ENCODE results near the gene BAZ2B. TPM values are rescaled to one million over a fixed set of nuclear protein-coding genes. Genes with fewer than 3 reads are reported as not detected.

The BAZ2B gene
- polyA plus RNA-seq, 2 of the 4 experiments (the other 2 are of a cell fraction) = 19.6 to 50.6 TPM

DNA sequence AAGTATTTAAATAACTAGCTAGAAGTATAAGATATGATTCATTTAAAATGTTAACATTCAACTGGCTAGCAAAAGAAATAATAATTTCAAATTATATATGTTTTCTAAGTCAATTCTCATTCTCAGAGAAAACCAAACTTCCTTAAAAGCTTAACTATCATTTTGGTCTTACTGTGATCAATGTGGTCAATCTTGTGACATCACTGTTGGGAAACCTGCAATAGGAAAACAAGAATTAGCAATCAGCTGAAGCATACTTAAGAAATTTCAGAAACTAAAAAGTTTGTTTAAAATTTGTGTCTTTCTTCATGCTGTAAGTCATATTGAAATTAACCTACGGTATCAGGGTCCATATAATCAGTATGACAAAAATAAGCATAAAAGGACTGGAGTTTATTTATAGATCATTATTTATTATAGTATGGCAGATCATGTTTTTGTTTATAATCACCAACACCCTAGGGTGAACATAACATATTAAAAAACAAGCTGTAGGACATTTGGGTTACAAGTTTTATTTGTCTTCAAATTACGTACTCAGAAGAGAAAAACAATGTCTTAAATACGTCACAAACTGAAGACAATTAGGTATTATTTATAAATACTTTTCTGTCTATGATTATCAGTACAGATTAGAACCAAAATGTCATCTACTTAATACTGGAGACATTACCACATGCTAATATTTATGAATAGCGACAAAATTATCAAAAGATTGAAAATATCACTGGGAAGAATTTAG is 60.5 kb downstream of the BAZ2B start:
- no peak for ATAC-seq
- no peak overlapping the region for H3K27ac ChIP-seq
- CTCF ChIA-PET = interaction anchor here (0.7 to 2.4 kb wide), 2 partner anchors 122 to 200 kb away, joined by 3 to 7 read pairs; no protein-coding TSS in a partner anchor

DNA sequence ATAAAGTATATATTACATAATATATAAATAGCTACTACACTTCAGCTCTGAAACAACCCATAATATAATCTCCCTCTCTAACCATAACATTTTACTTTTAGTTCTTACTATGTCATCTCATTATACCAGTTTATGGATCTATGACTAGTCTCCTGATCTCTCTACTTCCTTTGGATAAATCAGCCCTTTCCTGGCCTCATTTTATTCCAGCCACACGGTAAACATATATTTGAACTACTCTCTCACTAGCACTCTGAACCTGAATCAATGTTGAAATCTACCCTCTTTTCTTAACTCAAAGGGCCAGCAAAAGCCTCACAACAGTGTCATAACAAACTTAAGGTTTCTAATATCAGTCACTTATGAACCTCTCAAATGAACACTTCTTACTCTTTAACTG is 62.6 kb downstream of the BAZ2B start:
- ChIA-PET POLR2A (no interaction called here), CTCF (interaction anchor here (1.1 kb wide), 1 partner anchor 29 kb away, joined by 3 read pairs; no protein-coding TSS in a partner anchor)
- Histone ChIP-seq H3K4me3 (no peak overlapping the region), H3K27ac (no peak overlapping the region), H3K9me3 (no peaks in the 10 kb centered on the region), H3K4me2 (no peak overlapping the region), H3K4me1 (peaks cover 6% of the 10 kb centered on the region; the same call in 1 of the 3 replicates)
- no peak for ATAC-seq
- TF ChIP-seq, protein P1, sequence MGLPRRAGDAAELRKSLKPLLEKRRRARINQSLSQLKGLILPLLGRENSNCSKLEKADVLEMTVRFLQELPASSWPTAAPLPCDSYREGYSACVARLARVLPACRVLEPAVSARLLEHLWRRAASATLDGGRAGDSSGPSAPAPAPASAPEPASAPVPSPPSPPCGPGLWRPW (IDR thresholded peaks at IDR 0.05) = no peak
- TF ChIP-seq TFCP2L1 (CRISPR knock-in tag; IDR thresholded peaks at IDR 0.05) (no peak), RARB (CRISPR knock-in tag; IDR thresholded peaks at IDR 0.05) (no peak), EHMT2 (IDR thresholded peaks at IDR 0.05; ENCODE audit: low read depth) (no peak), POLR2A (IDR thresholded peaks at IDR 0.05; ENCODE audit: low read length) (no peak), JUNB (IDR thresholded peaks at IDR 0.05) (no peak), MAFK (IDR thresholded peaks at IDR 0.05; ENCODE audit: partially characterized antibody) (no peak), EHF (CRISPR knock-in tag; IDR thresholded peaks at IDR 0.05) (no peak), MYC (IDR thresholded peaks at IDR 0.05; ENCODE audit: borderline replicate concordance, low read length) (no peak), SMC3 (IDR thresholded peaks at IDR 0.05) (no peak), FOSL2 (IDR thresholded peaks at IDR 0.05) (no peak), FOSL2 (CRISPR knock-in tag; IDR thresholded peaks at IDR 0.05) (no peak), TP53 (CRISPR knock-in tag; IDR thresholded peaks at IDR 0.05) (no peak), CBX8 (IDR thresholded peaks at IDR 0.05) (no peak), HEYL (CRISPR knock-in tag; IDR thresholded peaks at IDR 0.05) (no peak), BHLHE40 (IDR thresholded peaks at IDR 0.05; ENCODE audit: low read depth, low read length) (no peak), JUN (IDR thresholded peaks at IDR 0.05) (no peak)
- TF ChIP-seq, protein P2, sequence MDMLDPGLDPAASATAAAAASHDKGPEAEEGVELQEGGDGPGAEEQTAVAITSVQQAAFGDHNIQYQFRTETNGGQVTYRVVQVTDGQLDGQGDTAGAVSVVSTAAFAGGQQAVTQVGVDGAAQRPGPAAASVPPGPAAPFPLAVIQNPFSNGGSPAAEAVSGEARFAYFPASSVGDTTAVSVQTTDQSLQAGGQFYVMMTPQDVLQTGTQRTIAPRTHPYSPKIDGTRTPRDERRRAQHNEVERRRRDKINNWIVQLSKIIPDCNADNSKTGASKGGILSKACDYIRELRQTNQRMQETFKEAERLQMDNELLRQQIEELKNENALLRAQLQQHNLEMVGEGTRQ (IDR thresholded peaks at IDR 0.05) = no peak
- TF ChIP-seq, protein P3, sequence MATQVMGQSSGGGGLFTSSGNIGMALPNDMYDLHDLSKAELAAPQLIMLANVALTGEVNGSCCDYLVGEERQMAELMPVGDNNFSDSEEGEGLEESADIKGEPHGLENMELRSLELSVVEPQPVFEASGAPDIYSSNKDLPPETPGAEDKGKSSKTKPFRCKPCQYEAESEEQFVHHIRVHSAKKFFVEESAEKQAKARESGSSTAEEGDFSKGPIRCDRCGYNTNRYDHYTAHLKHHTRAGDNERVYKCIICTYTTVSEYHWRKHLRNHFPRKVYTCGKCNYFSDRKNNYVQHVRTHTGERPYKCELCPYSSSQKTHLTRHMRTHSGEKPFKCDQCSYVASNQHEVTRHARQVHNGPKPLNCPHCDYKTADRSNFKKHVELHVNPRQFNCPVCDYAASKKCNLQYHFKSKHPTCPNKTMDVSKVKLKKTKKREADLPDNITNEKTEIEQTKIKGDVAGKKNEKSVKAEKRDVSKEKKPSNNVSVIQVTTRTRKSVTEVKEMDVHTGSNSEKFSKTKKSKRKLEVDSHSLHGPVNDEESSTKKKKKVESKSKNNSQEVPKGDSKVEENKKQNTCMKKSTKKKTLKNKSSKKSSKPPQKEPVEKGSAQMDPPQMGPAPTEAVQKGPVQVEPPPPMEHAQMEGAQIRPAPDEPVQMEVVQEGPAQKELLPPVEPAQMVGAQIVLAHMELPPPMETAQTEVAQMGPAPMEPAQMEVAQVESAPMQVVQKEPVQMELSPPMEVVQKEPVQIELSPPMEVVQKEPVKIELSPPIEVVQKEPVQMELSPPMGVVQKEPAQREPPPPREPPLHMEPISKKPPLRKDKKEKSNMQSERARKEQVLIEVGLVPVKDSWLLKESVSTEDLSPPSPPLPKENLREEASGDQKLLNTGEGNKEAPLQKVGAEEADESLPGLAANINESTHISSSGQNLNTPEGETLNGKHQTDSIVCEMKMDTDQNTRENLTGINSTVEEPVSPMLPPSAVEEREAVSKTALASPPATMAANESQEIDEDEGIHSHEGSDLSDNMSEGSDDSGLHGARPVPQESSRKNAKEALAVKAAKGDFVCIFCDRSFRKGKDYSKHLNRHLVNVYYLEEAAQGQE (IDR thresholded peaks at IDR 0.05) = no peak
- TF ChIP-seq, protein P4, sequence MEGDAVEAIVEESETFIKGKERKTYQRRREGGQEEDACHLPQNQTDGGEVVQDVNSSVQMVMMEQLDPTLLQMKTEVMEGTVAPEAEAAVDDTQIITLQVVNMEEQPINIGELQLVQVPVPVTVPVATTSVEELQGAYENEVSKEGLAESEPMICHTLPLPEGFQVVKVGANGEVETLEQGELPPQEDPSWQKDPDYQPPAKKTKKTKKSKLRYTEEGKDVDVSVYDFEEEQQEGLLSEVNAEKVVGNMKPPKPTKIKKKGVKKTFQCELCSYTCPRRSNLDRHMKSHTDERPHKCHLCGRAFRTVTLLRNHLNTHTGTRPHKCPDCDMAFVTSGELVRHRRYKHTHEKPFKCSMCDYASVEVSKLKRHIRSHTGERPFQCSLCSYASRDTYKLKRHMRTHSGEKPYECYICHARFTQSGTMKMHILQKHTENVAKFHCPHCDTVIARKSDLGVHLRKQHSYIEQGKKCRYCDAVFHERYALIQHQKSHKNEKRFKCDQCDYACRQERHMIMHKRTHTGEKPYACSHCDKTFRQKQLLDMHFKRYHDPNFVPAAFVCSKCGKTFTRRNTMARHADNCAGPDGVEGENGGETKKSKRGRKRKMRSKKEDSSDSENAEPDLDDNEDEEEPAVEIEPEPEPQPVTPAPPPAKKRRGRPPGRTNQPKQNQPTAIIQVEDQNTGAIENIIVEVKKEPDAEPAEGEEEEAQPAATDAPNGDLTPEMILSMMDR (IDR thresholded peaks at IDR 0.05) = no peak
- WGBS (ENCODE audit: missing lambda C conversion rate) = 81% methylated on average over 1 of the region's 1 CpG
- no peak for FAIRE-seq
- no peak for DNase-seq (ENCODE audit: low read depth in 1 of 2, low spot score in 1 of 2)

More for the DNA sequence above, 60.5 kb downstream of the BAZ2B start:
- H3K4me2 ChIP-seq = no peak overlapping the region
- H3K4me3 ChIP-seq = no peak overlapping the region
- TF ChIP-seq TFCP2L1 (CRISPR knock-in tag; IDR thresholded peaks at IDR 0.05) (no peak), RFX5 (IDR thresholded peaks at IDR 0.05) (no peak), TP53 (CRISPR knock-in tag; IDR thresholded peaks at IDR 0.05) (no peak), JUNB (IDR thresholded peaks at IDR 0.05) (no peak), ZC3H11A (IDR thresholded peaks at IDR 0.05) (no peak)
- no peak for FAIRE-seq
- H3K9me3 ChIP-seq = no peaks in the 10 kb centered on the region
- DNase-seq (ENCODE audit: low read depth in 1 of 2, low spot score in 1 of 2) = no peak
- 86% methylated on average over 4 of the region's 4 CpGs for WGBS (ENCODE audit: missing lambda C conversion rate)
- H3K4me1 ChIP-seq = peaks cover 6% of the 10 kb centered on the region; the same call in 1 of the 3 replicates
- POLR2A ChIA-PET = interaction anchor here (1.3 kb wide), 1 partner anchor 60 kb away, joined by 3 read pairs; no protein-coding TSS in a partner anchor

Data from A549 (cell line).